ENCODE data around the gene MARVELD1. TPM values are rescaled to one million over a fixed set of nuclear protein-coding genes. Genes with fewer than 3 reads are reported as not detected.
A peak's percentile ranks its signal among the peaks of the same experiment; 100 is the strongest.

Gene MARVELD1
- total and polyA plus RNA-seq, 2 of the 4 experiments (the other 2 are of a cell fraction): 12.0 to 68.1 TPM

- intact Hi-C loops (cut with micrococcal nuclease) (no loop called here), dilution Hi-C loops (cut with HindIII; ENCODE audit: low sequenced_read_pairs, unreplicated experiment) (no loop called here), in situ Hi-C loops (cut with MboI; ENCODE audit: low sequenced_read_pairs) (no loop called here)
- peaks cover 12 to 31% of the 10 kb centered on the region in 2 experiments for H3K79me1 ChIP-seq (ENCODE audit: low read depth in 1 of 2, low read length in 2 of 2)
- no peak overlapping the region for H2AK9ac ChIP-seq (replicated peaks; ENCODE audit: low read depth, low read length, poor library complexity)
- no peak overlapping the region for H2BK5ac ChIP-seq (ENCODE audit: low read depth, low read length, poor library complexity, severe bottlenecking)
- H3K14ac ChIP-seq (replicated peaks; ENCODE audit: low read depth, low read length): no peak overlapping the region
- H3K9me3 ChIP-seq (ENCODE audit: control insufficient read depth, insufficient read depth, low read length): no peaks in the 10 kb centered on the region
- ATAC-seq (ENCODE audit: low read depth) (peak; percentile 55), DNase-seq (peak; percentile 79)
- no peaks in the 10 kb centered on the region for H3K27me3 ChIP-seq (ENCODE audit: control insufficient read depth, insufficient read depth, low read length)
- no peak overlapping the region for H4K8ac ChIP-seq (ENCODE audit: low read depth in 2 of 2, low read length in 2 of 2)
- no CpG with 5 or more reads among the region's 8 CpGs for WGBS, 2 experiments (ENCODE audit: extremely low coverage in 2 of 2, insufficient read length in 1 of 2)
- ChIA-PET CTCF (no interaction called here), POLR2A (ENCODE audit: unreplicated experiment) (no interaction called here)
- H3K56ac ChIP-seq (ENCODE audit: extremely low read depth, insufficient read depth, low read length): no peak overlapping the region
- H3K27ac ChIP-seq (ENCODE audit: insufficient read depth, low read length): no peak overlapping the region; the same call in 1 of the 2 replicates
- TF ChIP-seq CEBPB (IDR thresholded peaks at IDR 0.05; ENCODE audit: low read depth, low read length) (no peak), CHD1 (IDR thresholded peaks at IDR 0.05; ENCODE audit: low read depth, low read length) (no peak), CTCF (conservative IDR thresholded peaks at IDR 0.05; ENCODE audit: low read depth, low read length) (no peak), MXI1 (IDR thresholded peaks at IDR 0.05; ENCODE audit: borderline replicate concordance, low read depth, low read length) (no peak), RFX5 (IDR thresholded peaks at IDR 0.05; ENCODE audit: low read depth, low read length) (no peak), NFE2L2 (IDR thresholded peaks at IDR 0.05; ENCODE audit: low read depth, low read length) (no peak), BHLHE40 (IDR thresholded peaks at IDR 0.05; ENCODE audit: low read depth, low read length) (no peak), SMC3 (IDR thresholded peaks at IDR 0.05; ENCODE audit: low read depth, low read length) (no peak), FOS (IDR thresholded peaks at IDR 0.05; ENCODE audit: low read depth, low read length) (no peak)
- BruUV-seq (replicated peaks): no TSS peak
- H2BK120ac ChIP-seq (ENCODE audit: low read depth, low read length): no peak overlapping the region
- H3K4ac ChIP-seq (ENCODE audit: low read depth, low read length): no peak overlapping the region
- H4K5ac ChIP-seq (ENCODE audit: low read depth, low read length): no peak overlapping the region
- H2BK15ac ChIP-seq (ENCODE audit: low read depth, low read length): no peak overlapping the region
- no peak overlapping the region for H2AFZ ChIP-seq (replicated peaks; ENCODE audit: low read length, poor library complexity)
- no peaks in the 10 kb centered on the region for H3K9me1 ChIP-seq (ENCODE audit: insufficient read depth, low read length)
- no peak overlapping the region for H3K9ac ChIP-seq (ENCODE audit: low read depth, low read length)
- no peak overlapping the region for H3K4me3 ChIP-seq (ENCODE audit: insufficient read depth, low read depth, low read length)
- H4K20me1 ChIP-seq (ENCODE audit: insufficient read depth, low read length): peaks cover 11% of the 10 kb centered on the region
- H3K4me1 ChIP-seq (ENCODE audit: control insufficient read depth, insufficient read depth, low read length): no peaks in the 10 kb centered on the region
- no peak overlapping the region for H4K91ac ChIP-seq (ENCODE audit: insufficient read depth, low read depth, low read length)
- H3K23ac ChIP-seq (ENCODE audit: low read depth, low read length): no peak overlapping the region
- H2BK20ac ChIP-seq (ENCODE audit: low read depth, low read length): no peak overlapping the region
- no peak overlapping the region for H2AK5ac ChIP-seq (ENCODE audit: low read depth, low read length)
- H3K36me3 ChIP-seq (ENCODE audit: control insufficient read depth, insufficient read depth, low read length): peaks cover 60% of the 10 kb centered on the region
- H3K18ac ChIP-seq (ENCODE audit: low read depth, low read length): no peak overlapping the region
- no peak overlapping the region for H3K4me2 ChIP-seq (ENCODE audit: low read depth, low read length)
These were observed 39.6 kb upstream of the MARVELD1 start for GRCh38 chr10:97673736-97674525.

Data from IMR-90 (cell line).